ENCODE results near the gene CEBPG. TPM values are rescaled to one million over a fixed set of nuclear protein-coding genes. Genes with fewer than 3 reads are reported as not detected.

Gene CEBPG
- total and polyA plus RNA-seq, 8 donors = 4.7 to 40.9 (median 18.0) TPM

- peak; percentile 41 to 71 for DNase-seq
- H3K36me3 ChIP-seq = peaks cover 11 to 20% (median 18%) of the 10 kb centered on the region in 4 donors
- peaks cover 20 to 60% (median 46%) of the 10 kb centered on the region in 4 donors for H3K4me1 ChIP-seq
- no peaks in the 10 kb centered on the region for H3K9me3 ChIP-seq
- H3K4me3 ChIP-seq = no peak overlapping the region
- peak overlapping the region; percentile 57 to 99 (median 98) for H3K27ac ChIP-seq
- intact Hi-C loops (cut with DNase I; ENCODE audit: low total_unique reads) = no loop called here
- H3K27me3 ChIP-seq = no peaks in the 10 kb centered on the region
- TF ChIP-seq POLR2A (IDR thresholded peaks at IDR 0.05) (no peak), POLR2AphosphoS5 (IDR thresholded peaks at IDR 0.05) (peak in 2 of 3 donors; percentile 34 to 59), CTCF (IDR thresholded peaks at IDR 0.05) (no peak)
- WGBS, 5 donors = 46 to 65% (median 52%) methylated on average over 7 of the region's 7 CpGs
Observed at GRCh38 chr19:33376941-33377557, 3.5 kb downstream of the CEBPG start.

- Histone ChIP-seq H3K4me3 (no peak overlapping the region), H3K9me3 (no peaks in the 10 kb centered on the region), H3K27me3 (no peaks in the 10 kb centered on the region), H3K27ac (peak overlapping the region in 3 of 5 donors; percentile 97 to 98 (median 98)), H3K4me1 (peaks cover 20 to 59% (median 44%) of the 10 kb centered on the region in 4 donors), H3K36me3 (peaks cover 11 to 20% (median 18%) of the 10 kb centered on the region in 4 donors)
- DNase-seq = no peak
- intact Hi-C loops (cut with DNase I; ENCODE audit: low total_unique reads) = no loop called here
- TF ChIP-seq CTCF (IDR thresholded peaks at IDR 0.05) (no peak), EP300 (IDR thresholded peaks at IDR 0.05) (no peak), POLR2A (IDR thresholded peaks at IDR 0.05) (no peak), POLR2AphosphoS5 (IDR thresholded peaks at IDR 0.05) (no peak)
- 81 to 87% (median 85%) methylated on average over 12 of the region's 12 CpGs for WGBS, 5 donors
Observed at GRCh38 chr19:33377586-33378475, 4.3 kb downstream of the CEBPG start.

GRCh38 chr19:33379151-33379829 lies 5.8 kb downstream of the CEBPG start:
- 92 to 95% (median 94%) methylated on average over 16 of the region's 16 CpGs for WGBS, 5 donors
- H3K4me1 ChIP-seq = peaks cover 20 to 55% (median 41%) of the 10 kb centered on the region in 4 donors
- TF ChIP-seq POLR2A (IDR thresholded peaks at IDR 0.05) (no peak), POLR2AphosphoS5 (IDR thresholded peaks at IDR 0.05) (no peak), CTCF (IDR thresholded peaks at IDR 0.05) (no peak), EP300 (IDR thresholded peaks at IDR 0.05) (no peak)
- no peaks in the 10 kb centered on the region for H3K9me3 ChIP-seq
- H3K36me3 ChIP-seq = peaks cover 11 to 29% (median 18%) of the 10 kb centered on the region in 4 donors
- no peaks in the 10 kb centered on the region for H3K27me3 ChIP-seq
- intact Hi-C loops (cut with DNase I; ENCODE audit: low total_unique reads) = no loop called here
- no peak for DNase-seq
- no peak overlapping the region for H3K4me3 ChIP-seq
- no peak overlapping the region for H3K27ac ChIP-seq

- no peak for DNase-seq
- no peaks in the 10 kb centered on the region for H3K27me3 ChIP-seq
- TF ChIP-seq CTCF (IDR thresholded peaks at IDR 0.05) (no peak), POLR2AphosphoS5 (IDR thresholded peaks at IDR 0.05) (no peak), POLR2A (IDR thresholded peaks at IDR 0.05) (no peak), EP300 (IDR thresholded peaks at IDR 0.05) (no peak)
- peaks cover 11 to 35% (median 22%) of the 10 kb centered on the region in 4 donors for H3K36me3 ChIP-seq
- no peaks in the 10 kb centered on the region for H3K9me3 ChIP-seq
- WGBS, 5 donors = 78 to 93% (median 92%) methylated on average over 4 of the region's 4 CpGs
- no peak overlapping the region for H3K27ac ChIP-seq
- peaks cover 4 to 37% (median 23%) of the 10 kb centered on the region in 4 donors for H3K4me1 ChIP-seq
- intact Hi-C loops (cut with DNase I; ENCODE audit: low total_unique reads) = no loop called here
- H3K4me3 ChIP-seq = no peak overlapping the region
Observed at GRCh38 chr19:33381101-33381500, 7.6 kb downstream of the CEBPG start.

Measured in stomach (tissue), 9 donors.